Thyroid gland (tissue), 4 donors: ENCODE data around the gene PLCB3.
"Not testable (repeated sequence)": the region's sequence is repeated elsewhere in the genome, so short reads cannot be mapped to it uniquely, and the experiment has no call there.

Source experiments
- CTCF ChIP-seq, 6 experiments: fragments of 200-600 bp in 3 of 6; fragments of 450-650 bp in 3 of 6; sonication (generic) in 3 of 6; IDR thresholded peaks; one replicate each; pipeline ENCODE4 v1.5.1; 2016 to 2019; ENCODE audit warnings: antibody characterized with exemption in 6 of 6, mild to moderate bottlenecking in 2 of 6, inconsistent platforms in 1 of 6, moderate library complexity in 1 of 6
- POLR2A ChIP-seq, 2 donors: fragments of 450-650 bp; IDR thresholded peaks; one replicate each; pipeline ENCODE4 v1.6.1; 2017; ENCODE audit warnings: antibody characterized with exemption in 2 of 2, mild to moderate bottlenecking in 2 of 2, moderate library complexity in 1 of 2

DNA sequence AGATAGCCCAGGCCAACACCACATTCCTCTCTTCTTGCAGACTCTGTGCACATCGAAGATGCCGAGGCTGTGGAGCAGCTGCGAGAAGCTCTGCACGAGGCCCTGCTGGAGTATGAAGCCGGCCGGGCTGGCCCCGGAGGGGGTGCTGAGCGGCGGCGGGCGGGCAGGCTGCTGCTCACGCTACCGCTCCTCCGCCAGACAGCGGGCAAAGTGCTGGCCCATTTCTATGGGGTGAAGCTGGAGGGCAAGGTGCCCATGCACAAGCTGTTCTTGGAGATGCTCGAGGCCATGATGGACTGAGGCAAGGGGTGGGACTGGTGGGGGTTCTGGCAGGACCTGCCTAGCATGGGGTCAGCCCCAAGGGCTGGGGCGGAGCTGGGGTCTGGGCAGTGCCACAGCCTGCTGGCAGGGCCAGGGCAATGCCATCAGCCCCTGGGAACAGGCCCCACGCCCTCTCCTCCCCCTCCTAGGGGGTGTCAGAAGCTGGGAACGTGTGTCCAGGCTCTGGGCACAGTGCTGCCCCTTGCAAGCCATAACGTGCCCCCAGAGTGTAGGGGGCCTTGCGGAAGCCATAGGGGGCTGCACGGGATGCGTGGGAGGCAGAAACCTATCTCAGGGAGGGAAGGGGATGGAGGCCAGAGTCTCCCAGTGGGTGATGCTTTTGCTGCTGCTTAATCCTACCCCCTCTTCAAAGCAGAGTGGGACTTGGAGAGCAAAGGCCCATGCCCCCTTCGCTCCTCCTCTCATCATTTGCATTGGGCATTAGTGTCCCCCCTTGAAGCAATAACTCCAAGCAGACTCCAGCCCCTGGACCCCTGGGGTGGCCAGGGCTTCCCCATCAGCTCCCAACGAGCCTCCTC lies 64.6 kb downstream of the PLCB3 start:
- not testable (repeated sequence) for TF ChIP-seq POLR2A, CTCF (IDR thresholded peaks at IDR 0.05)
